Subcutaneous adipose tissue (tissue), 4 donors: ENCODE measurements around the gene GATAD2B. TPM values are rescaled to one million over a fixed set of nuclear protein-coding genes. Genes with fewer than 3 reads are reported as not detected.

Source experiments
- CTCF ChIP-seq: fragments of 450-650 bp; IDR thresholded peaks from one replicate; pipeline ENCODE4 v1.5.1; 2016; ENCODE audit warnings: low read depth, mild to moderate bottlenecking, control low read depth, antibody characterized with exemption, moderate library complexity
- small RNA-seq: library from RNA; depleted of rRNA; stranded (forward); fragments of <200 nt; gene quantifications from one replicate; pipeline ENCODE3, GENCODE V24; 2016
- total RNA-seq, 4 donors: library from RNA; depleted of rRNA; stranded (reverse); fragments of >200 nt; gene quantifications; one replicate each; pipeline ENCODE4 v1.1.0, GENCODE V29; 2016

GATAD2B gene
- total RNA-seq, 4 donors from 2014 or later: 14.3 to 22.3 (median 18.1) TPM

GRCh38 chr1:153769221-153769620, 153.6 kb downstream of the GATAD2B start:
- TF ChIP-seq CTCF: no peak

GRCh38 chr1:153768316-153769181, 154.2 kb downstream of the GATAD2B start:
- TF ChIP-seq CTCF: no peak

- no peak for TF ChIP-seq CTCF
Observed at GRCh38 chr1:153767519-153767918, 155.3 kb downstream of the GATAD2B start.

GRCh38 chr1:153764310-153764709, 158.5 kb downstream of the GATAD2B start:
- TF ChIP-seq CTCF: no peak

GRCh38 chr1:153763365-153764225, 159.2 kb downstream of the GATAD2B start:
- no peak for TF ChIP-seq CTCF

- TF ChIP-seq CTCF: no peak
Observed at GRCh38 chr1:153760440-153760839, 162.3 kb downstream of the GATAD2B start.

Small RNA genes within 50 kb of the gene (small RNA-seq; reads per million reads assigned to genes)
- gene AL831737.1 (not detected), gene MIR6737 (not detected), gene RF00019 (0.49 reads per million)

Other genes with a start within 250 kb of the GATAD2B start
- 100 to 1,000 TPM in 2 of 4 donors, 10 to 100 TPM in 2; 49.1 to 220 (median 88.8) TPM for gene NPR1, start 244.3 kb downstream of the GATAD2B start, total RNA-seq
- gene INTS3, start 194.9 kb downstream of the GATAD2B start, total RNA-seq: 10 to 100 TPM; 39.1 to 53.9 (median 47.1) TPM
- gene SLC27A3, start 147.6 kb downstream of the GATAD2B start, total RNA-seq: 100 to 1,000 TPM in 1 of 4 donors, 10 to 100 TPM in 3; 20.4 to 104 (median 46.0) TPM
- 10 to 100 TPM; 33.8 to 67.6 (median 43.6) TPM for gene DENND4B, start 23.7 kb upstream of the GATAD2B start, total RNA-seq
- gene CRTC2, start 35.6 kb upstream of the GATAD2B start, total RNA-seq: 10 to 100 TPM; 17.7 to 95.5 (median 18.0) TPM
- 100 to 1,000 TPM in 1 of 4 donors, 10 to 100 TPM in 3; 44.3 to 113 (median 82.5) TPM for gene SLC39A1, start 40.6 kb upstream of the GATAD2B start, total RNA-seq
- gene CREB3L4, start 44.9 kb upstream of the GATAD2B start, total RNA-seq: 10 to 100 TPM in 1 of 4 donors, 1 to 10 TPM in 3; 4.7 to 12.1 (median 8.7) TPM
- 100 to 1,000 TPM; 183 to 201 (median 198) TPM for gene JTB, start 54.7 kb upstream of the GATAD2B start, total RNA-seq
- gene RAB13, start 63.4 kb upstream of the GATAD2B start, total RNA-seq: 10 to 100 TPM; 40.1 to 97.9 (median 64.1) TPM
- gene RPS27, start 67.8 kb upstream of the GATAD2B start, total RNA-seq: 1,000 to 10,000 TPM; 1,809 to 3,638 (median 2,450) TPM
- under 1 TPM in 1 of 4 donors, not detected in 3; 0.22 TPM for gene NUP210L, start 232.1 kb upstream of the GATAD2B start, total RNA-seq